Common myeloid progenitor, CD34-positive (primary cell): Measurements from ENCODE around the gene ARHGAP31.

ENCODE experiments used
- CTCF ChIA-PET: fragments of 350-600 bp; sonication (Branson Sonifier 250); formaldehyde crosslinking; loops from one replicate; lab custom pipeline; 2021; ENCODE audit warnings: antibody characterized with exemption; lab: Charles Lee
- POLR2A ChIA-PET: fragments of 350-600 bp; sonication (Branson Sonifier 250); formaldehyde crosslinking; loops from one replicate; lab custom pipeline; 2021; ENCODE audit warnings: antibody characterized with exemption; lab: Charles Lee
- DNase-seq, 3 donors: peaks; one replicate each; pipeline versions ENCODE4 v3.0.0 to v3.0.0-alpha.2; 2013
- H3K27ac ChIP-seq, 2 experiments: 1 replicate in 1 of 2; 2 replicates in 1 of 2; pipeline ENCODE4 v1.7.0; 2013; ENCODE audit warnings: inconsistent platforms in 2 of 2, low read length in 2 of 2, mild to moderate bottlenecking in 2 of 2, low read depth in 1 of 2, moderate library complexity in 1 of 2; ENCODE audit not compliant: severe bottlenecking in 2 of 2, insufficient read depth in 1 of 2, poor library complexity in 1 of 2
- H3K27me3 ChIP-seq, 5 experiments: replicated peaks in 2 of 5; 1 replicate in 3 of 5; 2 replicates in 2 of 5; pipeline versions ENCODE4 v1.6.1 to v1.7.0; 2013; ENCODE audit warnings: low read length in 4 of 5, mild to moderate bottlenecking in 2 of 5, moderate library complexity in 2 of 5, inconsistent platforms in 1 of 5; ENCODE audit not compliant: insufficient read depth in 5 of 5, control insufficient read depth in 4 of 5
- H3K36me3 ChIP-seq, 4 experiments: 1 replicate in 2 of 4; 2 replicates in 2 of 4; pipeline versions ENCODE4 v1.6.1 to v1.7.0; 2013; ENCODE audit warnings: low read length in 3 of 4, control low read depth in 1 of 4, mild to moderate bottlenecking in 1 of 4; ENCODE audit not compliant: control insufficient read depth in 4 of 4, insufficient read depth in 4 of 4
- H3K4me1 ChIP-seq, 4 experiments: 1 replicate in 3 of 4; 2 replicates in 1 of 4; pipeline versions ENCODE4 v1.6.1 to v1.7.1; 2013; ENCODE audit warnings: low read length in 3 of 4, mild to moderate bottlenecking in 3 of 4, control low read depth in 1 of 4, inconsistent platforms in 1 of 4, moderate library complexity in 1 of 4; ENCODE audit not compliant: control insufficient read depth in 4 of 4, insufficient read depth in 4 of 4; ENCODE audit errors: control extremely low read depth in 1 of 4
- H3K4me3 ChIP-seq, 7 experiments: 1 replicate in 4 of 7; 2 replicates in 3 of 7; pipeline versions ENCODE4 v1.5.1 to v1.7.0; 2013; ENCODE audit warnings: mild to moderate bottlenecking in 7 of 7, low read length in 6 of 7, moderate library complexity in 6 of 7, inconsistent platforms in 2 of 7, low read depth in 2 of 7, control low read depth in 1 of 7; ENCODE audit not compliant: insufficient read depth in 4 of 7, control insufficient read depth in 1 of 7; ENCODE audit errors: extremely low read depth in 1 of 7
- H3K9me3 ChIP-seq, 5 experiments: 1 replicate in 4 of 5; 2 replicates in 1 of 5; pipeline versions ENCODE4 v1.6.1 to v1.7.1; 2013; ENCODE audit warnings: low read length in 4 of 5, mild to moderate bottlenecking in 2 of 5, inconsistent platforms in 1 of 5, low read depth in 1 of 5, moderate library complexity in 1 of 5; ENCODE audit not compliant: control insufficient read depth in 4 of 5, insufficient read depth in 2 of 5; ENCODE audit errors: control extremely low read depth in 1 of 5
- WGBS: methylation state at CpG from one replicate; pipeline ENCODE4 v1.1.5; 2013; ENCODE audit not compliant: insufficient coverage; 5-methylcytosine and 5-hydroxymethylcytosine counted together

Gene ARHGAP31

DNA sequence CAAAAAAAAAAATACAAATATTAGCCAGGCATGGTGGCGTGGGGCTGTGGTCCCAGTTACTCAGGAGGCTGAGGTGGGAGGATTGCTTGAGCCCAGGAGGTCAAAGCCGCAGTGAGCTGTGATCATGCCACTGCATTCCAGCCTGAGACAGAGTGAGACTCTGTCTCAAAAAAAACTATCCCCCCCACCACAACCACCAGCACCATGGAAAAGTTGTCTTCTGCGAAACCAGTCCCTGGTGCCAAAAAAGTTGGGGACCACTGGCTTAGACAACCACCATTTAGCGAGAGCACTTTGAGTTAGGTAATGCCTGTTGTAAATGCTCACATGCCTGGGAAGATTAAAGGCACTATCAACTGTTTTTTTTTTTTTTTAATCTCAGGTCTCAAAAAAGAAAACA, 15.4 kb downstream of the ARHGAP31 start:
- Histone ChIP-seq H3K4me1 (peaks cover 0 to 30% (median 8%) of the 10 kb centered on the region in 4 experiments), H3K4me3 (no peak overlapping the region), H3K27me3 (no peaks in the 10 kb centered on the region), H3K27ac (no peak overlapping the region), H3K9me3 (no peaks in the 10 kb centered on the region), H3K36me3 (peaks cover 0 to 5% (median 0%) of the 10 kb centered on the region in 4 experiments)
- no CpG with 5 or more reads among the region's 4 CpGs for WGBS
- ChIA-PET CTCF (interaction anchor here (0.7 kb wide), 1 partner anchor 18 kb away, joined by 3 read pairs; no protein-coding TSS in a partner anchor), POLR2A (no interaction called here)
- DNase-seq = no peak

DNA sequence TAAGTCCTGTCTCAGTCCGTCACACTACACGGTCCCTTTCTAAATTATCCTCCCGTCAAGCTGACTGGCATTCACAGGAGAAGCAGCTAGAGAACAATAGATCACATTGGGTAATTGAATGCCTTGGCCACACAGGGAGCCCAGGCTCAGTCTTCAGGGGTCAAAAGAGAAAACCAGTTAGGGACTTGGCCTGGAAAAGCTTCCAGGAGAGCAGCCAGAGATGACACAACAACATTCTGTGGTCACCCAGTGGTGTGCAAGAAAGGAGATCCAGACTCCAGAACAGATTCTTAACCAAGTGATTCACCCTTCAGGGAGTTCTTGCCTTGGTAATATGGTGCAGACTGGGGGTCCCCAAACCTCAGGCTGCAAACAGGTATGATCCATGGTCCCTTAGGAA, 15.9 kb downstream of the ARHGAP31 start:
- Histone ChIP-seq H3K4me1 (peaks cover 0 to 35% (median 9%) of the 10 kb centered on the region in 4 experiments), H3K27ac (no peak overlapping the region), H3K36me3 (peaks cover 0 to 5% (median 0%) of the 10 kb centered on the region in 4 experiments), H3K4me3 (no peak overlapping the region), H3K9me3 (no peaks in the 10 kb centered on the region), H3K27me3 (no peaks in the 10 kb centered on the region)
- ChIA-PET CTCF (interaction anchor here (0.7 kb wide), 1 partner anchor 18 kb away, joined by 3 read pairs; no protein-coding TSS in a partner anchor), POLR2A (no interaction called here)
- WGBS = 92% methylated on average over 3 of the region's 3 CpGs
- DNase-seq = no peak

DNA sequence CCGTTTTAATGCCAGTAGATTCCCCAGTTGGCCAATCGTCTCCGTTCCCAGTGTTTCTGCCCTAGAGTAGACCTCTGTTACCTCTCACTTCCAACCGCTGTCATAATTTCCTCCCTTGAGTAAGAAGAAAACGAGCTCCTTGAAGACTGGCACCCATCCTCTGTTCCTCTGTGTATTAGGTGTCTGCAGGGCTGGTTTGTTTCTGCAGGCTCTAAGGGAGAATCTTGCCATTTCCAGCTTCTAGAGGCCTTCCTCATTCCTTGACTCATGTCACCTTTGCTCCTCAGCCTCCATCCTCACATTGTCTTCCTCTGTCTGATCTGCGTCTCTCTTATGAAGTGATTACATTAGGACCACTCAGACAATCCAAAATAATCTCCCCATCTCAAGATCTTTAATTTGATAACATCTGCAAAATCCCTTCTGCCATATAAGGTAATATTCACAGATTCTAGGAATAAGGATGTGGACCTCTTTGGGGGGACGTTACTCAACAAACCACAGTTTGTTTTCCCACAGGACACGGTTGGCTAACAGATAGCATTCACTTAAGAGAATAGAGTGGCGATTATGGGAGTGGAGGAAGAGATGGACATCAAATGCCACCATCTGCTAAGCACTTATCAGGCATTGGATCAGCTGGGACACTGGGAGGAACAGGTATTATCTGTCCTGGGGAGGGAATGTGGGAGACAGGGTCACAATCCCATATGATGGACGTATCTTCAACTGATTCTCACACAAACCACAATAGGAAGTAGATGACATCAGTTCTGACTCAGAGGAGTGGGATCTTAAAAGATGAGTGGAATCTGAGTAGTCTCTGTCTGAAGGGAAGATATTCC, 17.1 kb downstream of the ARHGAP31 start:
- ChIA-PET CTCF (interaction anchor here (0.8 kb wide), 1 partner anchor 21 kb away, joined by 3 read pairs; no protein-coding TSS in a partner anchor), POLR2A (no interaction called here)
- DNase-seq = no peak
- Histone ChIP-seq H3K4me1 (peaks cover 0 to 39% (median 5%) of the 10 kb centered on the region in 4 experiments), H3K27me3 (no peaks in the 10 kb centered on the region), H3K36me3 (peaks cover 0 to 5% (median 0%) of the 10 kb centered on the region in 4 experiments), H3K27ac (no peak overlapping the region), H3K4me3 (no peak overlapping the region), H3K9me3 (no peaks in the 10 kb centered on the region)
- 100% methylated on average over 6 of the region's 10 CpGs for WGBS

DNA sequence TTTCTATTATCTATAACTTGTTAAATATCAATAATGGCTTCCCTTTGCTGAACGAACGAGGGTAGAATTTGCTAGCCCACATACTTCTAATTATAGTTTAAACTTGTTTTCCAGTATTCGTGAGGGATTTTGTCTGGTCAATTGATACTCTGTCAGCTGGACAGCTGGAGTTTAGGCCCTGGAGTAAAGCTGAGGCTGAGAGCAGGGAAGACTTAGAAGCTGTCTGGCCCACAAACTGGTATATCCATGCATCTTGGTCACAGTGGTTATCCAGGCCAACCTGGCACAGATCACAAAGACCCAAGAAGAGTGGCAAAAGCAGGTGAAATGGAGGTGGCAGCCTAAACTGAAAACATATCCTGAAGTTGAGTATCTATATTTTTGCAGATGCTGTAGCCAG, 19.3 kb downstream of the ARHGAP31 start:
- H3K27ac ChIP-seq = no peak overlapping the region
- peaks cover 0 to 5% (median 0%) of the 10 kb centered on the region in 4 experiments for H3K36me3 ChIP-seq
- no peak for DNase-seq
- WGBS = 100% methylated on average over 1 of the region's 3 CpGs
- no peaks in the 10 kb centered on the region for H3K9me3 ChIP-seq
- POLR2A ChIA-PET = no interaction called here
- no peaks in the 10 kb centered on the region for H3K27me3 ChIP-seq
- CTCF ChIA-PET = interaction anchor here (1.2 kb wide), 1 partner anchor 72 kb away, joined by 3 read pairs; the partner anchor contains the start of gene B4GALT4
- no peak overlapping the region for H3K4me3 ChIP-seq
- H3K4me1 ChIP-seq = peaks cover 0 to 42% (median 5%) of the 10 kb centered on the region in 4 experiments

DNA sequence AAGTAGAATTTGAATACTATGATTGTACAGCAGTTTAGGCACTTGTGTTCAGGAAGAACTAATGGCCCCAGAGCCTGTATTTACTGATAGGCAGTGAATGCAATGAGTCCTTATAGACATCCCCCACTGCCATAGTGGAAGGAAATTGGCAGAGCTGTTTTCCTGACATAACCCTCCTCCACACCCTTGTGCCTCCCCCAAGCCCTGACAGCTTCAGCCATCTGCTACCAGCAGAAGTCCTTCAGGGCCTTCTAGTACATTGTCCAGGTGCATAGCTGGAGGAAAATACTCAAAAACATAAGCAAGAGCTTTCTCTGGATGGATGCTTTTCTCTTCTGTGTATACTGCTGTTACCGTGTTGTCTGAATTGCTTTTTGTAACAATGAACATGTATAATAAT, 20.6 kb downstream of the ARHGAP31 start:
- no CpG with 5 or more reads among the region's 1 CpG for WGBS
- Histone ChIP-seq H3K9me3 (no peaks in the 10 kb centered on the region), H3K36me3 (peaks cover 0 to 5% (median 0%) of the 10 kb centered on the region in 4 experiments), H3K27ac (no peak overlapping the region), H3K27me3 (no peaks in the 10 kb centered on the region), H3K4me1 (peaks cover 0 to 42% (median 5%) of the 10 kb centered on the region in 4 experiments), H3K4me3 (no peak overlapping the region)
- DNase-seq = no peak
- CTCF ChIA-PET = interaction anchor here (1.5 to 2.6 kb wide), 3 partner anchors 9 to 14 kb away, joined by 3 to 16 read pairs (median 6); no protein-coding TSS in a partner anchor
- POLR2A ChIA-PET = no interaction called here

DNA sequence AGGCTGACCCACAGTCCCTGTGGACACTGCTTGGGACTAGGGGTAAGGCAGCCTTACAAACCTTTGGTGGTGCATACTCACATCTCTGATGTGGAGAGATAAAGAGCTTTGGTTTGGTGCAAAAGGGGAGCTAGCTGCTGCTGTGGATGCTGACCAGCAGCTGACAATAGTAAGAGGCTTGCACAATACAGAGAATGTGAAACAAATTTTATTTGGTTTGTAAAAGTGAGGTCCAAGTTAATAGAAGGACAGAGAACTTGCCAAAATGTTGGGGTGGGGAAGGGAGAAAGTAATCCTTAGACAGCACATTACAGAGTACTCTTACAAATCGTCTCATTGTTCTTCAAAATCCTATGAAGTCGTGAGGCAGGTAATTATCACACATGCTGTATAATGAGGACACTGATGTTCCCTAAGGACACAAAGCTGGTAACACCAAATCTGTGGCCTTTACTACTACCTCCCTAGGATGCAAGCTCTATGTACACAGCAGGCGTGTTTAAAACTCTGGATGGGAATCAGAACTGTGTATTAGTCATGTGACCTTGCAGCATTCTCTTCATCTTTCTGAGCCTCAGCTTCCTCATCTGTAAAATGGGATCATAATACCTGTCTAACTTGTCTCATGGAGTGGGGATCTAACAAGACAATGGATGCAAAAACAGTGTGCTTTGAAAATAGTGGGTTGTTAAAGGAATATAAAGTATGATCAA, 21.6 kb downstream of the ARHGAP31 start:
- H3K9me3 ChIP-seq = no peaks in the 10 kb centered on the region
- POLR2A ChIA-PET = no interaction called here
- H3K4me3 ChIP-seq = no peak overlapping the region
- no peak overlapping the region for H3K27ac ChIP-seq
- WGBS = 100% methylated on average over 1 of the region's 3 CpGs
- peaks cover 0 to 5% (median 0%) of the 10 kb centered on the region in 4 experiments for H3K36me3 ChIP-seq
- no peak for DNase-seq
- no peaks in the 10 kb centered on the region for H3K27me3 ChIP-seq
- peaks cover 0 to 35% (median 5%) of the 10 kb centered on the region in 4 experiments for H3K4me1 ChIP-seq
- CTCF ChIA-PET = interaction anchor here (0.8 to 2.6 kb wide), 4 partner anchors 10 to 40 kb away, joined by 3 to 16 read pairs (median 5); no protein-coding TSS in a partner anchor
